A549 treated with AZD9567 at 1 μM for 4 hours (cell line): ENCODE measurements around the gene PDE6H. TPM values are rescaled to one million over a fixed set of nuclear protein-coding genes. Genes with fewer than 3 reads are reported as not detected.

Experiments used
- total RNA-seq: library from RNA; stranded (reverse); fragments of 200-300 nt; extraction: Qiagen RNA extraction; gene quantifications from 5 replicates; pipeline ENCODE4 v1.2.3, GENCODE V29; 2022; ENCODE audit not compliant: insufficient read depth

PDE6H gene
- not detected in 5 replicates for total RNA-seq

GRCh38 chr12:14972816-14973215, at the start of gene PDE6H:
Gene PDE6H, plus strand, starts transcription at chr12:14973042. Its CDS starts 4,971 bp downstream, at chr12:14978013.

GRCh38 chr12:14938301-14938700, 34.5 kb upstream of the PDE6H start, which contains the start of gene ERP27:
Gene ERP27, minus strand, starts transcription at chr12:14938537. Its CDS starts 29 bp downstream, at chr12:14938508.

GRCh38 chr12:14961466-14962152, 11.2 kb upstream of the PDE6H start, which contains the start of gene ARHGDIB:
Gene ARHGDIB, minus strand, starts transcription at chr12:14961601. Its CDS starts 10,889 bp downstream, at chr12:14950712.

Other genes with a start within 250 kb of the PDE6H start
- 44.1 to 48.9 TPM (median 47.0 TPM) in 5 replicates for gene WBP11, start 169.6 kb upstream of the PDE6H start, total RNA-seq
- gene C12orf60, start 169.4 kb upstream of the PDE6H start, total RNA-seq: 1.4 to 2.2 TPM (median 1.7 TPM) in 4 of 5 replicates, not detected in the other
- gene SMCO3, start 158.9 kb upstream of the PDE6H start, total RNA-seq: not detected in 5 replicates
- not detected in 5 replicates for gene ART4, start 129.5 kb upstream of the PDE6H start, total RNA-seq
- gene MGP, start 87.2 kb upstream of the PDE6H start, total RNA-seq: not detected in 5 replicates
- gene ERP27, start 34.5 kb upstream of the PDE6H start, total RNA-seq: not detected in 5 replicates
- gene ARHGDIB, start 11.4 kb upstream of the PDE6H start, total RNA-seq: 0.89 to 1.4 TPM (median 1.1 TPM) in 4 of 5 replicates, not detected in the other
- 0.13 to 0.21 TPM (median 0.17 TPM) in 4 of 5 replicates, not detected in the other for gene RERG, start 248.4 kb downstream of the PDE6H start, total RNA-seq